HG03442 (cell line): ENCODE data around the gene STOM.
A peak's percentile ranks its signal among the peaks of the same experiment; 100 is the strongest.

Experiments
- ATAC-seq: cut with Tn5 transposase; IDR thresholded peaks from one replicate; pipeline ENCODE4 v1.9.1; 2021; ENCODE audit warnings: mild to moderate bottlenecking, moderate library complexity; ENCODE audit not compliant: unreplicated experiment

STOM gene

GRCh38 chr9:121372239-121373010 lies 2.4 kb upstream of the STOM start:
- no peak for ATAC-seq

GRCh38 chr9:121371495-121372061 lies 1.5 kb upstream of the STOM start:
- ATAC-seq, result no peak

GRCh38 chr9:121368745-121369144 lies 1.3 kb downstream of the STOM start:
- no peak for ATAC-seq

GRCh38 chr9:121368138-121368522 lies 1.9 kb downstream of the STOM start:
- no peak for ATAC-seq

- ATAC-seq, result no peak
Measured at GRCh38 chr9:121367306-121368137, 2.5 kb downstream of the STOM start.

- no peak for ATAC-seq
Measured at GRCh38 chr9:121366611-121367192, 3.3 kb downstream of the STOM start.

- ATAC-seq, result no peak
Measured at GRCh38 chr9:121365564-121365963, 4.5 kb downstream of the STOM start.

GRCh38 chr9:121364886-121365285 lies 5.2 kb downstream of the STOM start:
- no peak for ATAC-seq

GRCh38 chr9:121364077-121364476 lies 6.0 kb downstream of the STOM start:
- no peak for ATAC-seq

GRCh38 chr9:121363622-121363961 lies 6.5 kb downstream of the STOM start:
- ATAC-seq, result no peak

GRCh38 chr9:121362813-121363621 lies 7.0 kb downstream of the STOM start:
- ATAC-seq, result no peak

- no peak for ATAC-seq
Measured at GRCh38 chr9:121360601-121361374, 9.3 kb downstream of the STOM start.

GRCh38 chr9:121359351-121360294 lies 10.4 kb downstream of the STOM start:
- no peak for ATAC-seq

- ATAC-seq, result no peak
Measured at GRCh38 chr9:121358751-121359150, 11.3 kb downstream of the STOM start.

GRCh38 chr9:121357011-121357410 lies 13.0 kb downstream of the STOM start:
- no peak for ATAC-seq

GRCh38 chr9:121354762-121355161 lies 15.3 kb downstream of the STOM start:
- no peak for ATAC-seq

GRCh38 chr9:121354141-121354540 lies 15.9 kb downstream of the STOM start:
- peak; percentile 2 for ATAC-seq

GRCh38 chr9:121353241-121354061 lies 16.6 kb downstream of the STOM start:
- ATAC-seq, result peak; percentile 99
